ENCODE data around the gene TIPARP. TPM values are rescaled to one million over a fixed set of nuclear protein-coding genes. Genes with fewer than 3 reads are reported as not detected.

The TIPARP gene
- total and polyA plus RNA-seq, 2 donors (not counting 1 experiment from before 2014, with no cell fraction given), result 11.2 to 42.5 TPM

DNA sequence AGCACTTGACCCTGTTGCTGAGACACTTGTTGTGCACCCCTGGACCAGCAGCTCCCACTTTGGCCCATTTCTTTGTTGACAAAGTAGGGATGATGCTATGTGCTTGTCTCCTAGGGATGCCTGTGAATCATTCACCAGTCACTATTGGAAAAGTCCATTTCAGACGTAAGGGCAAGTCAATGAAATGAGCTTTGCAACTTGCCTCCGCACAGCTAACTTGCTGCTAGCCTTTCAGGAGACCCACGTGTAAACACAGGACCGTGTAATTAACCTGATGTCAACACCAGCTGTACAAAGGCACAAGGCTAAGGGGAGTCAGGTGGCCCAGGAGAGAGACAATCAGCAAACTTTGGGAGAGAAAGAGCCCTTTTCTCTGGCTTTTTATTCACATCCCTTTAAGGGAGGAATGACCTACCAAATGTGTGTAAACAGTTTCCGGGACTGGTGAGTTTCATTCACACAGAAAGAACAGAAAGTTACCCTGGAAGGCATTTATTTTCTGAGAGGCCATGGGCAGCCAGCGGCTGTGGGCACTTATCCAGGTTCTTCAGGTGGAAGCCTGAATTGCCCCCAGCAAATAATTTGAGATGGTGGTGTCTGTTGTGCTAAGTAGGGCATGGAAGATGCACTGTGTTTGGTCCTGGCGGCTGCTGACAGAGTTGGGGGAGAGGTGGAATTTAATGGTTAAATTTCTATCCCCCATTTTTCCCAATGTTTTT is 54.0 kb downstream of the TIPARP start:
- peaks cover 7% of the 10 kb centered on the region for H3K4me1 Mint-ChIP-seq
- ATAC-seq (ENCODE audit: low read depth), result no peak
- POLR2A ChIA-PET, result no interaction called here

More for the DNA sequence above, 54.0 kb downstream of the TIPARP start:
- Histone ChIP-seq H3K4me3 (ENCODE audit: control extremely low read depth in 1 of 5, extremely low read depth in 1 of 5, insufficient read depth in 1 of 5, low read depth in 2 of 5, low read length in 4 of 5) (no peak overlapping the region), H3K9ac (ENCODE audit: low read length) (no peak overlapping the region), H2AFZ (ENCODE audit: insufficient read depth, low read depth, low read length, poor library complexity, severe bottlenecking) (no peak overlapping the region), H4K20me1 (ENCODE audit: control insufficient read depth, insufficient read depth, low read length, poor library complexity, severe bottlenecking) (no peaks in the 10 kb centered on the region), H3K4me1 (ENCODE audit: control insufficient read depth in 2 of 2, insufficient read depth in 2 of 2, low read length in 2 of 2) (peaks cover 4 to 6% of the 10 kb centered on the region in 2 donors), H3K27ac (ENCODE audit: low read length in 2 of 2) (no peak overlapping the region), H3K9me3 (ENCODE audit: control extremely low read depth in 1 of 3, control insufficient read depth in 2 of 3, insufficient read depth in 1 of 3, low read length in 2 of 3) (no peaks in the 10 kb centered on the region), H3K79me2 (ENCODE audit: control insufficient read depth, insufficient read depth, low read length) (no peaks in the 10 kb centered on the region), H3K27me3 (replicated peaks in 1 of 4; ENCODE audit: control extremely low read depth in 1 of 4, control insufficient read depth in 3 of 4, insufficient read depth in 4 of 4, low read length in 3 of 4) (no peaks in the 10 kb centered on the region), H3K4me2 (replicated peaks; ENCODE audit: low read depth, low read length, poor library complexity, severe bottlenecking) (no peak overlapping the region), H3K36me3 (replicated peaks in 1 of 2; ENCODE audit: control extremely low read depth in 1 of 2, control insufficient read depth in 1 of 2, extremely low read depth in 1 of 2, insufficient read depth in 2 of 2, low read length in 1 of 2) (no peaks in the 10 kb centered on the region)
- no peak for TF ChIP-seq EZH2 (IDR thresholded peaks at IDR 0.05; ENCODE audit: borderline replicate concordance, insufficient read depth, low read depth, low read length, poor library complexity, severe bottlenecking)
- TF ChIP-seq CTCF (IDR thresholded peaks at IDR 0.05), result no peak
- intact Hi-C loops (cut with micrococcal nuclease), result no loop called here
- no peak for DNase-seq
- Mint-ChIP-seq H3K4me3 (no peak overlapping the region), H3K9me3 (ENCODE audit: insufficient read depth) (no peaks in the 10 kb centered on the region), H3K27ac (no peak overlapping the region), H3K27me3 (no peaks in the 10 kb centered on the region)
- 74% methylated on average over 5 of the region's 7 CpGs for WGBS (ENCODE audit: insufficient coverage)
- CTCF ChIA-PET, result no interaction called here
